SK-N-MC (cell line): Measurements from ENCODE around the gene MAP3K2.

Experiments
- EZH2 ChIP-seq: fragments of 200-600 bp; sonication (generic); IDR thresholded peaks from one replicate; pipeline ENCODE4 v1.6.1; 2017; ENCODE audit warnings: antibody characterized with exemption
- POLR2AphosphoS5 ChIP-seq: IDR thresholded peaks from 2 replicates; pipeline ENCODE4 v1.6.1; 2012; ENCODE audit warnings: mild to moderate bottlenecking, low read depth, low read length, borderline replicate concordance

- TF ChIP-seq POLR2AphosphoS5 (no peak), EZH2 (no peak)
These were observed 40.5 kb upstream of the MAP3K2 start for GRCh38 chr2:127428057-127428814.
